Neural progenitor cell (in vitro differentiated cells): ENCODE data around the gene CCDC188. TPM values are rescaled to one million over a fixed set of nuclear protein-coding genes. Genes with fewer than 3 reads are reported as not detected.

Experiments
- DNase-seq: peaks from one replicate; pipeline ENCODE4 v3.0.0-alpha.2; 2016; ENCODE audit warnings: low spot score
- H2AFZ ChIP-seq: fragments of 200-600 bp; sonication (generic); replicated peaks from 2 replicates; pipeline ENCODE4 v1.6.1; 2016; ENCODE audit warnings: antibody characterized with exemption
- H3F3A ChIP-seq: fragments of 200-600 bp; sonication (generic); 2 replicates; pipeline ENCODE4 v1.6.1; 2016; ENCODE audit warnings: antibody characterized with exemption, low read depth
- H3K27ac ChIP-seq: fragments of 200-600 bp; sonication (generic); 2 replicates; pipeline ENCODE4 v1.5.1; 2016; ENCODE audit warnings: mild to moderate bottlenecking
- H3K27me3 ChIP-seq: fragments of 200-600 bp; sonication (generic); 2 replicates; pipeline ENCODE4 v1.6.1; 2016; ENCODE audit warnings: mild to moderate bottlenecking, moderate library complexity
- H3K36me3 ChIP-seq: fragments of 200-600 bp; sonication (generic); 2 replicates; pipeline ENCODE4 v1.5.1; 2016
- H3K4me1 ChIP-seq: fragments of 200-600 bp; sonication (generic); 2 replicates; pipeline ENCODE4 v1.6.1; 2016; ENCODE audit warnings: mixed run types
- H3K4me2 ChIP-seq: fragments of 200-600 bp; sonication (generic); 2 replicates; pipeline ENCODE4 v1.6.1; 2016
- H3K4me3 ChIP-seq: fragments of 200-600 bp; sonication (generic); 2 replicates; pipeline ENCODE4 v1.5.1; 2016
- H3K79me2 ChIP-seq: fragments of 200-600 bp; sonication (generic); 2 replicates; pipeline ENCODE4 v1.6.1; 2016; ENCODE audit warnings: low read depth
- H3K9ac ChIP-seq: fragments of 200-600 bp; sonication (generic); 2 replicates; pipeline ENCODE4 v1.6.1; 2016
- H3K9me3 ChIP-seq: fragments of 200-600 bp; sonication (generic); 2 replicates; pipeline ENCODE4 v1.5.1; 2016; ENCODE audit warnings: low read depth
- H4K20me1 ChIP-seq: fragments of 200-600 bp; sonication (generic); 2 replicates; pipeline ENCODE4 v1.6.1; 2016; ENCODE audit warnings: low read depth
- H3K27ac Mint-ChIP-seq: 3 replicates; pipeline ENCODE4 v1.8.0; 2021; ENCODE audit warnings: mixed read lengths
- H3K27me3 Mint-ChIP-seq: 2 replicates; pipeline ENCODE4 v1.8.0; 2022; ENCODE audit warnings: low read depth, mild to moderate bottlenecking, inconsistent platforms, moderate library complexity, mixed read lengths; ENCODE audit not compliant: insufficient read depth
- H3K36me3 Mint-ChIP-seq: 3 replicates; pipeline ENCODE4 v1.8.0; 2021; ENCODE audit warnings: mixed read lengths
- H3K4me1 Mint-ChIP-seq: 3 replicates; pipeline ENCODE4 v1.8.0; 2021; ENCODE audit warnings: mixed read lengths
- H3K4me3 Mint-ChIP-seq: 3 replicates; pipeline ENCODE4 v1.8.0; 2021; ENCODE audit warnings: mild to moderate bottlenecking, moderate library complexity, mixed read lengths
- H3K9me3 Mint-ChIP-seq: 3 replicates; pipeline ENCODE4 v1.8.0; 2020; ENCODE audit warnings: mixed read lengths
- EZH2 ChIP-seq: fragments of 200-600 bp; sonication (generic); IDR thresholded peaks from 2 replicates; pipeline ENCODE4 v1.6.1; 2017; ENCODE audit warnings: antibody characterized with exemption, mild to moderate bottlenecking, moderate library complexity
- EZH2phosphoT487 ChIP-seq: fragments of 200-600 bp; sonication (generic); IDR thresholded peaks from 2 replicates; pipeline ENCODE4 v1.6.1; 2017; ENCODE audit warnings: antibody characterized with exemption
- total RNA-seq: library from RNA; depleted of rRNA; stranded (reverse); fragments of >200 nt; gene quantifications from 2 replicates; pipeline ENCODE4 v1.2.3, GENCODE V29; 2015; ENCODE audit warnings: low replicate concordance
- TF ChIP-seq, protein P1 (sequence below): fragments of 200-600 bp; sonication (generic); IDR thresholded peaks from 2 replicates; pipeline ENCODE4 v1.5.1; 2017; ENCODE audit warnings: antibody characterized with exemption, mild to moderate bottlenecking

CCDC188 gene
- total RNA-seq, 1 donor from 2014 or later = not detected

DNA sequence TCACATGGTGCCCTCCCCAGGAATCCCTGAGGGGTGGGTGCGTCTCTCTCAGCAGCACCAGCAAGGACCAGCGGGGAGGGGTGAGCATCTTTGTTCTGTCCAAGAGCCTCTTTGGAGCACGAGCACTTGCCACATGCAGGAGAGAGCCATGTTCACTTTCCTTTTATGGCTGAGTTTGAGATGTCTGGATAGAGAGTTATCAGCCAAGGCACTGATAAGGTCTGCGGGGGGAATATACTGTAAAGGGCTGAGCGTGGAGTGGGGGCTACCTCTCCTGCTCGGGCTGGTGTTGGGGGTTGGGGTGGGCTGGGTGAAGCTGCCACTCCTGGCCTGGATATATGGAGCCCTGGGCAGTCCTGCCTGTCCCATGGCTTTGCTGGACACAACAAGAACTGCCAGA lies 34.9 kb upstream of the CCDC188 start:
- Histone ChIP-seq H3K79me2 (no peaks in the 10 kb centered on the region), H3K27me3 (no peaks in the 10 kb centered on the region), H3K4me1 (peaks cover 5% of the 10 kb centered on the region), H3K27ac (no peak overlapping the region), H3K9me3 (no peaks in the 10 kb centered on the region), H3K4me3 (no peak overlapping the region), H3F3A (no peaks in the 10 kb centered on the region), H3K4me2 (no peak overlapping the region), H4K20me1 (no peaks in the 10 kb centered on the region), H2AFZ (no peak overlapping the region), H3K9ac (no peak overlapping the region), H3K36me3 (no peaks in the 10 kb centered on the region)
- no peak overlapping the region for H3K27ac Mint-ChIP-seq
- H3K4me3 Mint-ChIP-seq = no peak overlapping the region
- H3K27me3 Mint-ChIP-seq = peaks cover 4% of the 10 kb centered on the region
- H3K36me3 Mint-ChIP-seq = no peaks in the 10 kb centered on the region
- no peak for TF ChIP-seq EZH2phosphoT487
- no peak for TF ChIP-seq EZH2
- TF ChIP-seq, protein P1, sequence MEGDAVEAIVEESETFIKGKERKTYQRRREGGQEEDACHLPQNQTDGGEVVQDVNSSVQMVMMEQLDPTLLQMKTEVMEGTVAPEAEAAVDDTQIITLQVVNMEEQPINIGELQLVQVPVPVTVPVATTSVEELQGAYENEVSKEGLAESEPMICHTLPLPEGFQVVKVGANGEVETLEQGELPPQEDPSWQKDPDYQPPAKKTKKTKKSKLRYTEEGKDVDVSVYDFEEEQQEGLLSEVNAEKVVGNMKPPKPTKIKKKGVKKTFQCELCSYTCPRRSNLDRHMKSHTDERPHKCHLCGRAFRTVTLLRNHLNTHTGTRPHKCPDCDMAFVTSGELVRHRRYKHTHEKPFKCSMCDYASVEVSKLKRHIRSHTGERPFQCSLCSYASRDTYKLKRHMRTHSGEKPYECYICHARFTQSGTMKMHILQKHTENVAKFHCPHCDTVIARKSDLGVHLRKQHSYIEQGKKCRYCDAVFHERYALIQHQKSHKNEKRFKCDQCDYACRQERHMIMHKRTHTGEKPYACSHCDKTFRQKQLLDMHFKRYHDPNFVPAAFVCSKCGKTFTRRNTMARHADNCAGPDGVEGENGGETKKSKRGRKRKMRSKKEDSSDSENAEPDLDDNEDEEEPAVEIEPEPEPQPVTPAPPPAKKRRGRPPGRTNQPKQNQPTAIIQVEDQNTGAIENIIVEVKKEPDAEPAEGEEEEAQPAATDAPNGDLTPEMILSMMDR = no peak
- H3K4me1 Mint-ChIP-seq = peaks cover 6% of the 10 kb centered on the region
- H3K9me3 Mint-ChIP-seq = no peaks in the 10 kb centered on the region
- no peak for DNase-seq

DNA sequence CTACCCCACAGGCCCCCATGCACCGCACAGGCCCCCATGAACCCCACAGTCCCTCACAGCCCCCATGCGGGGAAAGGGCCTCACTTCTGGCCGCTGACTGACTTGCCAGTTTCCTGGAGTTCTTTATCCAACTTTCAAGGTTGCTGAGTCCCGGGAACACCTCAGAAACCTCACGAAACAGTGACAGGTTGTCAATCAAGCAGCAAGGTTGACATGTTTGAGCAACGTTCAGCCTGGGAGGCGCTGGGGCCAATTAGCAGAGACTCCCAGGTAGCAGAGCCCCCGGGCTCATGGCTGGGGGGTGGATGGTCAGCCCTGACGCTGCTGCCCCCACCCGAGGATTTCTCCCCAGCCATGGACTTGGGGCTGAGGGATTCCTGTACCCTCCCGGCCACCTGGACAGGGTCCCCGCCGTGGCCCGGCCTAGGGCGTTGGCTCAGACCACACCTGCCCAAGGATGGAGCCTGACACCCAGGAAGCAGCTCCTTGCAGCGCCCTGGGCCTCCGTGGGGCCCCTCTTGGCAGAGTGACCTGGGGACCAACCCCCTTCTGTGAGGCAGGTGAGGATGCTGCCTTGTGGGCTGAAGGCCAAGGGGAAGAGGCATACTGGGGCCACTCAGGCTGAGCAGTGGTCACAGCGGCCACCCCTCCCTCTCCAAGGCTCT lies 33.8 kb upstream of the CCDC188 start:
- H3K4me1 Mint-ChIP-seq = peaks cover 3% of the 10 kb centered on the region
- TF ChIP-seq EZH2phosphoT487 (no peak), EZH2 (no peak)
- TF ChIP-seq, protein P1 = no peak
- Histone ChIP-seq H3K9ac (no peak overlapping the region), H2AFZ (no peak overlapping the region), H3K4me3 (no peak overlapping the region), H3K4me1 (peaks cover 5% of the 10 kb centered on the region), H3K79me2 (no peaks in the 10 kb centered on the region), H3K27ac (no peak overlapping the region), H3K9me3 (no peaks in the 10 kb centered on the region), H4K20me1 (no peaks in the 10 kb centered on the region), H3K36me3 (no peaks in the 10 kb centered on the region), H3K27me3 (no peaks in the 10 kb centered on the region), H3F3A (no peaks in the 10 kb centered on the region), H3K4me2 (no peak overlapping the region)
- H3K27me3 Mint-ChIP-seq = peaks cover 2% of the 10 kb centered on the region
- H3K36me3 Mint-ChIP-seq = no peaks in the 10 kb centered on the region
- H3K9me3 Mint-ChIP-seq = no peaks in the 10 kb centered on the region
- H3K27ac Mint-ChIP-seq = no peak overlapping the region
- no peak for DNase-seq
- H3K4me3 Mint-ChIP-seq = no peak overlapping the region

DNA sequence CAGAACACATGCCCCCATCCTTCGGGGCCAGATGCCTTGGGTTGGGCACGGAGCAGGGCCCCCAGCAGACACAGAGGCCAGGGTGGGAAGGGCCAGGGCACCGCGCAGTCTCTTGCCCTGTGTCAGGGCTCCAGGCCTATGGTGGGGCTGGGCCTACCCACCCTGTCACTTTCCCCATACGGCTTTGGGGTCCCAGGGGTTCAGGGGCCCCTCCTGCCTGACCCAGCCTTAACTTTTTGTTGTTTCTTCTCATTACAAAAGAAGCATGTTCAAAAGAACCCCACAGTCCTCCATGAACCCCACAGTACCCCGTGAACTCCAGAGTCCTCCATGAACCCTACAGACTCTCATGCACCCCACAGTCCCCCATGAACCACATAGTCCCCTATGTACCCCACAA lies 33.0 kb upstream of the CCDC188 start:
- Histone ChIP-seq H3K27ac (no peak overlapping the region), H3K4me3 (no peak overlapping the region), H3K79me2 (no peaks in the 10 kb centered on the region), H2AFZ (no peak overlapping the region), H3K36me3 (no peaks in the 10 kb centered on the region), H3K9me3 (no peaks in the 10 kb centered on the region), H4K20me1 (no peaks in the 10 kb centered on the region), H3F3A (no peaks in the 10 kb centered on the region), H3K27me3 (no peaks in the 10 kb centered on the region), H3K4me1 (peaks cover 5% of the 10 kb centered on the region), H3K4me2 (no peak overlapping the region), H3K9ac (no peak overlapping the region)
- Mint-ChIP-seq H3K27me3 (peaks cover 2% of the 10 kb centered on the region), H3K4me3 (no peak overlapping the region), H3K27ac (no peak overlapping the region), H3K4me1 (peaks cover 3% of the 10 kb centered on the region), H3K9me3 (no peaks in the 10 kb centered on the region), H3K36me3 (no peaks in the 10 kb centered on the region)
- no peak for DNase-seq
- TF ChIP-seq EZH2phosphoT487 = no peak
- TF ChIP-seq EZH2 = no peak

DNA sequence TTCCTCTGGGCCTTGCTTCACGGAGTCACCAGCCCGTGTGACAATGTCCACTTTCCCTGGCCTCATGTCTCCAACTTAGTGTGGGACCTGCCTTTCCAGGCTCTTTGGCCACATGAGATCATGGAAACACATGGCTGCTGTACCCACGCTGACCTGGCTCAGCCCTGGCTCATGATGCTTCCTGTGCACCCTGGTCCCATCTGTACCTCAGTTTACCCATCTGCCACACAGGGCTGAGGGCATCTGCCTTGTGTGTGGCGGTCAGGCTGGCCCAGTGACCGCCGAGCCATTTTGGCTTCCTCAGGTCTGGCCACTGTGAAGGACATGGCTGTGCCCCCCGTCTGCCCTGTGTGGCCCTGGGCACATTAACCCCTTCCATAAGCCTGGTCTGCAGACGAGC lies 32.2 kb upstream of the CCDC188 start:
- Histone ChIP-seq H3K4me2 (no peak overlapping the region), H3K9ac (no peak overlapping the region), H3K79me2 (no peaks in the 10 kb centered on the region), H2AFZ (no peak overlapping the region), H4K20me1 (no peaks in the 10 kb centered on the region), H3K4me1 (peaks cover 5% of the 10 kb centered on the region), H3K27ac (no peak overlapping the region), H3F3A (no peaks in the 10 kb centered on the region), H3K4me3 (no peak overlapping the region), H3K27me3 (no peaks in the 10 kb centered on the region), H3K9me3 (no peaks in the 10 kb centered on the region), H3K36me3 (no peaks in the 10 kb centered on the region)
- no peaks in the 10 kb centered on the region for H3K9me3 Mint-ChIP-seq
- peaks cover 3% of the 10 kb centered on the region for H3K4me1 Mint-ChIP-seq
- H3K27ac Mint-ChIP-seq = no peak overlapping the region
- H3K4me3 Mint-ChIP-seq = no peak overlapping the region
- TF ChIP-seq EZH2 (no peak), EZH2phosphoT487 (no peak)
- TF ChIP-seq, protein P1 = no peak
- H3K36me3 Mint-ChIP-seq = no peaks in the 10 kb centered on the region
- no peak for DNase-seq
- H3K27me3 Mint-ChIP-seq = peaks cover 2% of the 10 kb centered on the region
